HepG2 (cell line): ENCODE measurements around the gene SH3BP2. TPM values are rescaled to one million over a fixed set of nuclear protein-coding genes. Genes with fewer than 3 reads are reported as not detected.

Experiments
- CREM ChIP-seq, 2 experiments: sonication (generic) in 1 of 2; formaldehyde crosslinking in 1 of 2; IDR thresholded peaks; 2 replicates each; pipeline versions ENCODE4 v1.4.0 to v1.6.1; 2016 to 2020; ENCODE audit warnings: antibody characterized with exemption in 1 of 2, mild to moderate bottlenecking in 1 of 2, missing genetic modification reagents in 1 of 2
- DNMT3B ChIP-seq: conservative IDR thresholded peaks from 2 replicates; pipeline ENCODE4 v1.6.1; 2016; ENCODE audit warnings: missing biosample characterization, control low read depth
- ERF ChIP-seq: IDR thresholded peaks from 2 replicates; pipeline ENCODE4 v1.6.1; 2018; ENCODE audit warnings: missing biosample characterization, missing genetic modification reagents
- GATAD1 ChIP-seq: IDR thresholded peaks from 2 replicates; pipeline ENCODE4 v1.6.1; 2016; ENCODE audit warnings: missing genetic modification reagents, missing compliant biosample characterization
- IRF9 ChIP-seq: sonication (generic); formaldehyde crosslinking; IDR thresholded peaks from 2 replicates; pipeline ENCODE4 v1.8.0; 2022; ENCODE audit warnings: missing genetic modification reagents, mild to moderate bottlenecking, borderline replicate concordance
- MTA3 ChIP-seq: sonication (generic); formaldehyde crosslinking; IDR thresholded peaks from 2 replicates; pipeline ENCODE4 v1.4.0; 2020; ENCODE audit warnings: missing genetic modification reagents
- NCOA2 ChIP-seq: sonication (generic); formaldehyde crosslinking; IDR thresholded peaks from 2 replicates; pipeline ENCODE4 v1.8.0; 2022; ENCODE audit warnings: inconsistent platforms
- NFIB ChIP-seq: sonication (generic); formaldehyde crosslinking; IDR thresholded peaks from 2 replicates; pipeline ENCODE4 v1.9.0; 2021; ENCODE audit warnings: missing genetic modification reagents, mild to moderate bottlenecking, borderline replicate concordance
- NFKBIZ ChIP-seq: IDR thresholded peaks from 2 replicates; pipeline ENCODE4 v1.6.1; 2018; ENCODE audit warnings: missing genetic modification reagents, missing compliant biosample characterization
- PHF20 ChIP-seq: sonication (generic); formaldehyde crosslinking; IDR thresholded peaks from 2 replicates; pipeline ENCODE4 v1.5.0; 2020; ENCODE audit warnings: mild to moderate bottlenecking, missing genetic modification reagents
- PRDM10 ChIP-seq: sonication (generic); formaldehyde crosslinking; IDR thresholded peaks from 2 replicates; pipeline ENCODE4 v1.4.0; 2020; ENCODE audit warnings: low read depth, missing genetic modification reagents
- THYN1 ChIP-seq: sonication (generic); formaldehyde crosslinking; IDR thresholded peaks from 2 replicates; pipeline ENCODE4 v1.8.1; 2023; ENCODE audit warnings: low read depth, mild to moderate bottlenecking, moderate library complexity, missing genetic modification reagents, borderline replicate concordance
- ZBTB4 ChIP-seq: sonication (generic); formaldehyde crosslinking; IDR thresholded peaks from 2 replicates; pipeline ENCODE4 v1.4.0; 2020; ENCODE audit warnings: missing genetic modification reagents, mild to moderate bottlenecking, borderline replicate concordance
- ZNF3 ChIP-seq: IDR thresholded peaks from 2 replicates; pipeline ENCODE4 v1.7.0; 2017; ENCODE audit warnings: inconsistent platforms
- ZNF30 ChIP-seq: sonication (generic); formaldehyde crosslinking; IDR thresholded peaks from 2 replicates; pipeline ENCODE4 v1.5.0; 2020; ENCODE audit warnings: mild to moderate bottlenecking, missing genetic modification reagents
- ZNF414 ChIP-seq: sonication (generic); formaldehyde crosslinking; IDR thresholded peaks from 2 replicates; pipeline ENCODE4 v1.5.0; 2020; ENCODE audit warnings: missing genetic modification reagents
- ZNF614 ChIP-seq: IDR thresholded peaks from 2 replicates; pipeline ENCODE4 v1.6.1; 2018; ENCODE audit warnings: missing biosample characterization, missing genetic modification reagents, inconsistent platforms, borderline replicate concordance
- ZNF674 ChIP-seq: sonication (generic); formaldehyde crosslinking; IDR thresholded peaks from 2 replicates; pipeline ENCODE4 v1.5.0; 2020; ENCODE audit warnings: low read depth, mild to moderate bottlenecking, missing genetic modification reagents
- ZNF747 ChIP-seq: sonication (generic); formaldehyde crosslinking; IDR thresholded peaks from 2 replicates; pipeline ENCODE4 v1.8.1; 2023; ENCODE audit warnings: missing genetic modification reagents, mild to moderate bottlenecking, borderline replicate concordance
- ZNF850 ChIP-seq: sonication (generic); formaldehyde crosslinking; conservative IDR thresholded peaks from 2 replicates; pipeline ENCODE4 v1.9.0; 2021; ENCODE audit warnings: mild to moderate bottlenecking, missing genetic modification reagents
- polyA plus RNA-seq, 8 experiments: library from polyadenylated mRNA; depleted of rRNA in 3 of 8; stranded (reverse) in 7 of 8; unstranded in 1 of 8; fragments of >200 nt; fragmentation: Illumina TruSeq in 4 of 8; extraction: Trizol in 4 of 8; gene quantifications; 2 replicates each; pipeline versions ENCODE4 v1.2.1 to v1.2.3, GENCODE V29; 2011 to 2016; ENCODE audit warnings: low read depth in 4 of 8, missing spikeins in 1 of 8, mixed read lengths in 1 of 8; ENCODE audit not compliant: insufficient read depth in 1 of 8
- total RNA-seq, 5 experiments: library from RNA; depleted of rRNA; stranded (reverse); fragments of >200 nt; fragmentation: Illumina TruSeq; extraction: Trizol; gene quantifications; 2 replicates each; pipeline ENCODE4 v1.2.3, GENCODE V29; 2016; ENCODE audit warnings: low read depth in 1 of 5

The SH3BP2 gene
- total and polyA plus RNA-seq, 2 of the 13 experiments (the other 11 are each of a cell fraction or from before 2014, with no cell fraction given): 16.9 to 34.5 TPM

- TF ChIP-seq ZNF414 (CRISPR knock-in tag): no peak
- no peak for TF ChIP-seq NFKBIZ (CRISPR knock-in tag)
- no peak for TF ChIP-seq THYN1 (CRISPR knock-in tag)
- TF ChIP-seq ZNF747 (CRISPR knock-in tag): peak; percentile 67; the same call in 1 of the 2 replicates
- TF ChIP-seq ZBTB4 (CRISPR knock-in tag): peak; percentile 72; the same call in 1 of the 2 replicates
- no peak for TF ChIP-seq CREM (IDR thresholded peaks at IDR 0.05)
- TF ChIP-seq CREM (CRISPR knock-in tag; IDR thresholded peaks at IDR 0.05): no peak
- TF ChIP-seq NCOA2: 0 out of 2 replicates have a peak, but pooled peaks have one; percentile 31
- TF ChIP-seq ZNF30 (CRISPR knock-in tag): peak; percentile 62; the same call in 1 of the 2 replicates
- peak; percentile 68; the same call in 1 of the 2 replicates for TF ChIP-seq ZNF614 (CRISPR knock-in tag)
- no peak for TF ChIP-seq PRDM10 (CRISPR knock-in tag)
- no peak for TF ChIP-seq IRF9 (CRISPR knock-in tag)
- TF ChIP-seq GATAD1 (CRISPR knock-in tag): 0 out of 2 replicates have a peak, but pooled peaks have one; percentile 17
- peak; percentile 66; the same call in 1 of the 2 replicates for TF ChIP-seq ZNF674 (CRISPR knock-in tag)
- no peak for TF ChIP-seq MTA3 (CRISPR knock-in tag)
- no peak for TF ChIP-seq ZNF850 (CRISPR knock-in tag)
- TF ChIP-seq ZNF3 (CRISPR knock-in tag): no peak
- no peak for TF ChIP-seq DNMT3B (CRISPR knock-in tag)
- TF ChIP-seq ERF (CRISPR knock-in tag): 0 out of 2 replicates have a peak, but pooled peaks have one; percentile 14
- TF ChIP-seq PHF20 (CRISPR knock-in tag): no peak
- TF ChIP-seq NFIB (CRISPR knock-in tag): no peak
Observed at GRCh38 chr4:2793586-2794485, 951 bp downstream of the SH3BP2 start (continued).
